HCT116 (cell line): ENCODE measurements around the gene RAB40AL. TPM values are rescaled to one million over a fixed set of nuclear protein-coding genes. Genes with fewer than 3 reads are reported as not detected.

ENCODE experiments used
- ATAC-seq: fragments of 200-7000 bp; cut with Tn5 transposase; 2 replicates; pipeline ENCODE4 v1.9.1; 2020; ENCODE audit warnings: mild to moderate bottlenecking, moderate library complexity
- BruUV-seq: library from RNA; stranded (reverse); fragments of 400-500 nt; replicated peaks from 2 replicates; lab custom pipeline; 2021; lab: Mats Ljungman, UMichigan
- CTCF ChIA-PET: fragments of 300-600 bp; sonication (Branson Sonifier 250); formaldehyde crosslinking; loops from one replicate; lab custom pipeline; 2021; ENCODE audit warnings: antibody characterized with exemption; lab: Charles Lee
- POLR2A ChIA-PET: fragments of 300-600, 350-600 bp; sonication (Branson Sonifier 250); formaldehyde crosslinking; loops from one replicate; lab custom pipeline; 2021; ENCODE audit warnings: antibody characterized with exemption; lab: Charles Lee
- RAD21 ChIA-PET, 2 experiments: fragments of 300-600 bp; sonication (Branson Sonifier 250); formaldehyde crosslinking; loops; one replicate each; lab custom pipeline; 2023; ENCODE audit warnings: low total read pairs in 2 of 2; ENCODE audit not compliant: uncharacterized antibody in 2 of 2, unreplicated experiment in 2 of 2, low non-redundant PET in 1 of 2; lab: Charles Lee
- DNase-seq: peaks from one replicate; pipeline ENCODE4 v3.0.0-alpha.2; 2010; ENCODE audit warnings: low read depth, low spot score
- H2AFZ ChIP-seq: fragments of 200-600 bp; shearing (Covaris generic), sonication (generic); 2 replicates; pipeline ENCODE4 v1.6.1; 2017; ENCODE audit warnings: low read depth, mixed run types, mixed read lengths, antibody characterized with exemption, low read length; ENCODE audit not compliant: poor library complexity, severe bottlenecking
- H3K27ac ChIP-seq: 2 replicates; pipeline ENCODE4 v1.5.1; 2012; ENCODE audit warnings: low read depth, low read length
- H3K27me3 ChIP-seq: fragments of 200-600 bp; sonication (generic); 2 replicates; pipeline ENCODE4 v1.6.1; 2016; ENCODE audit warnings: mixed run types, low read length, mixed read lengths; ENCODE audit not compliant: insufficient read depth
- H3K36me3 ChIP-seq, 2 experiments: fragments of 200-500 bp in 1 of 2; fragments of 200-600 bp in 1 of 2; sonication (Bioruptor generic) in 1 of 2; sonication (generic) in 1 of 2; 2 replicates each; pipeline versions ENCODE4 v1.5.1 to v1.6.1; 2014 to 2016; ENCODE audit warnings: low read length in 2 of 2, inconsistent platforms in 1 of 2, mixed read lengths in 1 of 2, mixed run types in 1 of 2; ENCODE audit not compliant: insufficient read depth in 2 of 2, control insufficient read depth in 1 of 2
- H3K4me1 ChIP-seq, 2 experiments: fragments of 200-600 bp in 1 of 2; sonication (generic) in 1 of 2; 2 replicates each; pipeline versions ENCODE4 v1.5.1 to v1.6.1; 2012 to 2017; ENCODE audit warnings: low read length in 2 of 2, inconsistent platforms in 1 of 2, mild to moderate bottlenecking in 1 of 2, mixed read lengths in 1 of 2, mixed run types in 1 of 2, moderate library complexity in 1 of 2; ENCODE audit not compliant: insufficient read depth in 2 of 2, control insufficient read depth in 1 of 2
- H3K4me2 ChIP-seq: fragments of 200-600 bp; sonication (generic); 2 replicates; pipeline ENCODE4 v1.6.1; 2017; ENCODE audit warnings: mixed run types, low read length, mixed read lengths
- H3K4me3 ChIP-seq, 2 experiments: fragments of 200-600 bp in 1 of 2; sonication (generic) in 1 of 2; replicated peaks in 1 of 2; 2 replicates each; pipeline ENCODE4 v1.5.1; 2011 to 2016; ENCODE audit warnings: low read length in 2 of 2, control low read depth in 1 of 2, low read depth in 1 of 2, mild to moderate bottlenecking in 1 of 2, mixed read lengths in 1 of 2, mixed run types in 1 of 2
- H3K79me2 ChIP-seq: fragments of 200-600 bp; sonication (generic); 2 replicates; pipeline ENCODE4 v1.6.1; 2017; ENCODE audit warnings: mild to moderate bottlenecking, mixed run types, low read length, moderate library complexity, mixed read lengths; ENCODE audit not compliant: insufficient read depth
- H3K9ac ChIP-seq: fragments of 200-600 bp; sonication (generic); 2 replicates; pipeline ENCODE4 v1.6.1; 2016; ENCODE audit warnings: low read length, mixed read lengths
- H3K9me2 ChIP-seq: fragments of 200-600 bp; sonication (generic), shearing (Covaris generic); 2 replicates; pipeline ENCODE4 v1.6.1; 2017; ENCODE audit warnings: mixed run types, mild to moderate bottlenecking, moderate library complexity; ENCODE audit not compliant: insufficient read depth
- H3K9me3 ChIP-seq, 2 experiments: fragments of 200-500 bp in 1 of 2; fragments of 200-600 bp in 1 of 2; sonication (Bioruptor generic) in 1 of 2; sonication (generic) in 1 of 2; 2 replicates each; pipeline ENCODE4 v1.6.1; 2014 to 2017; ENCODE audit warnings: low read length in 2 of 2, mixed read lengths in 2 of 2, inconsistent platforms in 1 of 2, low read depth in 1 of 2, mild to moderate bottlenecking in 1 of 2, mixed run types in 1 of 2, moderate library complexity in 1 of 2; ENCODE audit not compliant: control insufficient read depth in 1 of 2, insufficient read depth in 1 of 2
- H4K20me1 ChIP-seq: fragments of 200-600 bp; sonication (generic), shearing (Covaris generic); 2 replicates; pipeline ENCODE4 v1.6.1; 2017; ENCODE audit warnings: mixed run types, mild to moderate bottlenecking, moderate library complexity; ENCODE audit not compliant: insufficient read depth
- EGR1 ChIP-seq: IDR thresholded peaks from 2 replicates; pipeline ENCODE4 v1.6.1; 2012; ENCODE audit warnings: low read depth
- ELF1 ChIP-seq: IDR thresholded peaks from 2 replicates; pipeline ENCODE4 v1.6.1; 2012; ENCODE audit warnings: low read depth, borderline replicate concordance
- EZH2 ChIP-seq: fragments of 200-600 bp; sonication (generic); IDR thresholded peaks from 2 replicates; pipeline ENCODE4 v1.6.1; 2017; ENCODE audit warnings: antibody characterized with exemption, mixed run types
- EZH2phosphoT487 ChIP-seq: fragments of 200-600 bp; IDR thresholded peaks from 2 replicates; pipeline ENCODE4 v1.6.1; 2018; ENCODE audit warnings: antibody characterized with exemption, borderline replicate concordance
- FOSL1 ChIP-seq: IDR thresholded peaks from 2 replicates; pipeline ENCODE4 v1.6.1; 2012; ENCODE audit warnings: low read depth
- JUND ChIP-seq: IDR thresholded peaks from 2 replicates; pipeline ENCODE4 v1.6.1; 2012
- MAX ChIP-seq: IDR thresholded peaks from 2 replicates; pipeline ENCODE4 v1.6.1; 2012
- RAD21 ChIP-seq: IDR thresholded peaks from 2 replicates; pipeline ENCODE4 v1.6.1; 2012; ENCODE audit warnings: low read depth, mild to moderate bottlenecking
- REST ChIP-seq: IDR thresholded peaks from 2 replicates; pipeline ENCODE4 v1.6.1; 2012; ENCODE audit warnings: low read depth
- SP1 ChIP-seq: IDR thresholded peaks from 2 replicates; pipeline ENCODE4 v1.6.1; 2012; ENCODE audit warnings: low read depth
- TCF7L2 ChIP-seq: IDR thresholded peaks from 2 replicates; pipeline ENCODE4 v1.7.0; 2011; ENCODE audit warnings: borderline replicate concordance, inconsistent platforms; ENCODE audit not compliant: insufficient read depth, insufficient read length; ENCODE audit errors: extremely low read depth
- intact Hi-C: fragments of 100-400 bp; cut with micrococcal nuclease; formaldehyde crosslinking; loops from 2 replicates; pipeline ENCODE4 v1.10.0; 2022
- total RNA-seq: library from RNA; stranded (reverse); gene quantifications from one replicate; pipeline ENCODE4 v1.2.1, GENCODE V29; 2021; ENCODE audit not compliant: unreplicated experiment

RAB40AL gene
- total RNA-seq, 1 experiment from 2014 or later, result 0.84 TPM

GRCh38 chrX:102985192-102985591 lies 48.1 kb downstream of the RAB40AL start:
- no TSS peak for BruUV-seq
- DNase-seq, result no peak
- H3K4me3 ChIP-seq, result no peak overlapping the region
- intact Hi-C loops, result no loop called here
- no peak for TF ChIP-seq ELF1
- no peak for TF ChIP-seq EZH2
- no peak for TF ChIP-seq EGR1
- no peak for TF ChIP-seq MAX
- TF ChIP-seq JUND, result no peak
- TF ChIP-seq EZH2phosphoT487, result no peak
- no peak for TF ChIP-seq SP1
- no peak for TF ChIP-seq FOSL1
- no peak for TF ChIP-seq RAD21
- no peak for TF ChIP-seq REST
- no peak for TF ChIP-seq TCF7L2
- no peak overlapping the region for H3K9ac ChIP-seq
- H3K36me3 ChIP-seq, result no peaks in the 10 kb centered on the region
- no peak overlapping the region for H3K27ac ChIP-seq
- RAD21 ChIA-PET, result no interaction called here
- POLR2A ChIA-PET, result no interaction called here
- H3K9me2 ChIP-seq, result no peaks in the 10 kb centered on the region
- ATAC-seq, result no peak
- H3K4me2 ChIP-seq, result no peak overlapping the region
- no peak overlapping the region for H2AFZ ChIP-seq
- CTCF ChIA-PET, result no interaction called here
- H3K4me1 ChIP-seq, result no peaks in the 10 kb centered on the region
- no peaks in the 10 kb centered on the region for H4K20me1 ChIP-seq
- H3K27me3 ChIP-seq, result no peaks in the 10 kb centered on the region
- H3K9me3 ChIP-seq, result no peaks in the 10 kb centered on the region
- H3K79me2 ChIP-seq, result no peaks in the 10 kb centered on the region

Other genes with a start within 250 kb of the RAB40AL start
- 2.1 TPM for gene GPRASP2, start 224.8 kb upstream of the RAB40AL start, total RNA-seq
- gene GPRASP3, start 216.5 kb upstream of the RAB40AL start, total RNA-seq, result 3.1 TPM
- not detected for gene BEX1, start 126.9 kb downstream of the RAB40AL start, total RNA-seq
- gene NXF3, start 155.9 kb downstream of the RAB40AL start, total RNA-seq, result 0.25 TPM